Measurements from ENCODE around the gene SYT2. TPM values are rescaled to one million over a fixed set of nuclear protein-coding genes. Genes with fewer than 3 reads are reported as not detected.
"Not testable (repeated sequence)": the region's sequence is repeated elsewhere in the genome, so short reads cannot be mapped to it uniquely, and the experiment has no call there.

SYT2 gene
- total RNA-seq, 1 experiment from 2014 or later = not detected

GRCh38 chr1:202590975-202591411 lies 119.3 kb downstream of the SYT2 start:
- DNase-seq (ENCODE audit: low read depth) = no peak

GRCh38 chr1:202590126-202590525 lies 120.1 kb downstream of the SYT2 start:
- no peak for DNase-seq (ENCODE audit: low read depth)

DNA sequence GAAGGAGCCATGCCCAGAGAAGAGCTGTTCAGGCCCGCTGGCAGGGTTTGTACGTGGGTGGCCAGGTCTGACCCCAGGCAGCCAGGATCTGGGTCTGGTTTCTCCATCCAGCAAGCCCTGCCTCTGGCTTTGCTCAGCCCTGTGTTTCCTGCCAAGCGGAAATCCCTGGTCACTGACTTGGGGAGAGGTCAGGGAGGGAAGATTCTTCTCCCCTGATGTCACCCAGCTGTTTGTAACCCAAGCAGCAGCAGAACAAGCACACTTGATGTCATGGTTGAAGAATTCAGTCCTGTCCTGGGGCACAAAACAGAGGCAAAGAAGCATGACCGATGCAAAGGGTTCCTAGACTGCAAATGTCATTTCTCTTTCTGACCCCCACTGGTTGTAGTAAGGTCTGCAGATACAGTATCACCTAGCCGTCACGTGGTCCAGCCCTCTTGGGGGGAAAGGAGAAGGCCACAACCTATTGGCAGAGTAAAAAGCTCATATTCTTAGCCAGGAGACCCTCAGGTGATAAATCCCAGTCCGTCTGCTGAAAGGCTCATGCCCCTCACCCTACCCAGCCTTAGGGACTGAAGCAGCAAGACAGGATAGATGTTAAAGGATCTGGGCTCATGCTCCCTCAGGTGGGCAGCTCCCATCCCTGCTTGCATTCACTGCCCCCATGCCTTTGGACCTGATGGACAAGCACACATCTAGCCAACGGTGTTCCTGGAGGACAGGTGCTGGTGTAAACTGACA lies 120.9 kb downstream of the SYT2 start:
- peak; percentile 99 for DNase-seq (ENCODE audit: low read depth)

DNA sequence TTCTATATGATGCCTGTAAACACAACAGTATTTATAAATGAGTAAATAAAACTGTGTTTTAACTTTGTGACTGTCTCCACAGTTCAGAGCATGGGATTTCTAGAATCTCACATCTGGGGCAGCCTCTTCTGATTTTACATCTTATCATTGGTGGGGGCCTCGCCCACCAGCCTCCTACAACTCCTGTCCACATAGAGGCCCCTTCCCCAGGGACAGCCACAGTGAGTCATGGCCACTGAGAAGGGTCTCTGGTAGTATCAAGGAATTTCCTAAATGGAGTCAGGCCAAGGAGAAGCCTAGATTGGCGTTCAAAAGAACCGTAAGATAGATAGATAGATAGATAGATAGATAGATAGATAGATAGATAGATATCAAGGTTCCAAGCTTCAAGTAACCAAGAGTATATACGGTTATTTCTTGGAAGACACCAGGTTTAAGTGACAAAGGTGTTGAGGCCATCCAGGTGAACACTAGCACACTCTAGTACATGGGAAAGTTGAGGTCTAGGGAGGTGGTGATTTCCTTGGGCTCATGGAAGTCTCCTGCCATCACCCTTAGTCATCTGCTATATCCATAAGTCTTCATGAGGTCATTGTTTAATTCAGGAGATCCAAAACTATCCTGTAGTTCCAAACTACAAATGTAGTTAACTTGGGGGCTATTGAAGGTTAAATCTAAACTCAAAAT lies 121.6 kb downstream of the SYT2 start:
- DNase-seq (ENCODE audit: low read depth) = no peak

DNA sequence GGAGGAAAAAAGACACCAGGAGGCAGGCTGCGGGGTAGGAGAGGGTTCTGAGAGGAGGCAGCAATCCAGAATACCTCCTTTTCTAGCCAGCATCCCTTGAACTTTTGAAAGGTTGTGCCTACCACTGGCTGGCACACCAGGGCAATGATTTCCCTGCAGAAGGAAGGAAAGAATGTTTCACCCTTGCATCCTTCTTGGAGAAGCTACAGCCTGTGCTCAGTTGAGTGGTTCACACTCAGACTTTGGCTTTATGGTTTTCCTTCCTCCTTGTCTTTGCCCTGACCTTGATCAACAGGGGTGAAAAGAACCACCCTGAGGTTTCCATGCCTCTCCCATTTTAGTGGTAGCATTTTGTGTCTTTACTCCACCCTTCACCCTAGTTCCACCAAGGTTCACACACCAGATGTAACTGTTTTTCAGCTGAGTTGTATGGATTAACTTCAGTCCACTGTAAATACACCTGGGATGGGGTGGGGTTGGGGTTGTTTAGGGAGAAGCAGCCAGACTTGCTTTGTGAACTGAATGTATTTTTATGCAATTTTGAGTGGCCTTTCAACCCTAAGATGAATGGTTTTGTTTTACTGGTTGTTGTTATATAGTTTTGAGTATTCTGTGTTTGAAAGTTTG lies 122.3 kb downstream of the SYT2 start:
- no peak for DNase-seq (ENCODE audit: low read depth)

- DNase-seq (ENCODE audit: low read depth) = no peak
Observed at GRCh38 chr1:202586871-202587270, 123.4 kb downstream of the SYT2 start.

- DNase-seq (ENCODE audit: low read depth) = peak; percentile 61
Observed at GRCh38 chr1:202586018-202586821, 124.0 kb downstream of the SYT2 start.

GRCh38 chr1:202585590-202585933 lies 124.7 kb downstream of the SYT2 start:
- no peak for DNase-seq (ENCODE audit: low read depth)

DNA sequence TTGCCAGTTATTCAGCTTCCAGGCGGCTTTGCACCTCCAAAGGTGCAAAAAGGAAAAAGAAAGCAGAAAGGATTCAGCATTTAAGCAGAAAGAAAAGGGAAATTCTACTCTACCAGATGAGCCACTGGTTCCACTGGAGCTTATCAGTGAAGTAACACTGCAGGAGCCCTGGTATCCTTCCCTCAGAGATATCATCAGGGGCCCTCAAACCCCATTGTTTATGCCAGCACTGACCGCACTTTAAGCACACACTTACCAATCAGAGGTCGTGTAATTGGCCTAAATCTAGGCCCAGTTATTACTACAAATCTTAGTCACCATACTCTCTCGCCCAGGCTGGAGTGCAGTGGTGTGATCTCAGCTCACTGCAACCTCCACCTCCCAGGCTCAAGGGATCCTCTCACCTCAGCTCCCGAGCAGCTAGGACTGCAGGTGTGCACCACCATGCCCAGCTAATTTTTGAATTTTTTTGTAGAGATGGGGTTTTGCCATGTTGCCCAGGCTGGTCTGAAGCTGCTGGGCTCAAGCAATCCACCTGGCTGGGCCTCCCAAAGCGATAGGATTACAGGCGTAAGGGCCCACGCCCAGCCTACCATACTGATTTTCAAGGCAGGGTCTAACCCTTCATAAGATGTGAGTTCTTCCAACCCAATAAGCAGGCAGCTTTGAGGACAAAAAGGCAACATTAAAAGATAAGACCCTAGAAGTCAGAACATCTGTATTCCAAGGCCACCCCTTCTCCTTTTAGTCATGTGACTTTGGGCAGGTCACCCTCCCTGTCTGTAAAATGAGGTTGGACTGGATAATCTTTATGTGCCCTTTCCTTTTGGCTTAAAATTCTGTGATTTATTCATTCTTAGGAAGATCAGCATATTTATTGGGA lies 125.3 kb downstream of the SYT2 start:
- DNase-seq (ENCODE audit: low read depth) = peak; percentile 79

DNA sequence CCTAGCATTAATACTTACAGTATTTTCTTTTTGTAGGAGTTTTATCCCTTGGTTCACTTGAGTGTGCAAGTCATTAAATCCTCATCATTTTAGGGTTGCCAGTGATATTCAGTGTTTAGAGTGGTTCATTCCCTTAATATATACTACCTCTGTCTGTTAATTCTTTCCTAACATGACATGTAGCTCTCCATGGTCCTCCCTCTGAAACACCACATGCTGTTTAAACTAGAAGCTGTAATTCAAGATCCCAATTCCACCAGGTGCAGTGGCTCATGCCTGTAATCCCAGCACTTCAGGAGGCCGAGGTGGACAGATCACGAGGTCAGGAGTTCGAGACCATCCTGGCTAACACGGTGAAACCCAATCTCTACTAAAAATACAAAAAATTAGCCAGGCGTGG lies 127.9 kb downstream of the SYT2 start:
- not testable (repeated sequence) for DNase-seq (ENCODE audit: low read depth)

- DNase-seq (ENCODE audit: low read depth) = peak; percentile 42
Observed at GRCh38 chr1:202580619-202581018, 129.6 kb downstream of the SYT2 start.

- DNase-seq (ENCODE audit: low read depth) = peak; percentile 84
Observed at GRCh38 chr1:202579806-202580205, 130.4 kb downstream of the SYT2 start.

DNA sequence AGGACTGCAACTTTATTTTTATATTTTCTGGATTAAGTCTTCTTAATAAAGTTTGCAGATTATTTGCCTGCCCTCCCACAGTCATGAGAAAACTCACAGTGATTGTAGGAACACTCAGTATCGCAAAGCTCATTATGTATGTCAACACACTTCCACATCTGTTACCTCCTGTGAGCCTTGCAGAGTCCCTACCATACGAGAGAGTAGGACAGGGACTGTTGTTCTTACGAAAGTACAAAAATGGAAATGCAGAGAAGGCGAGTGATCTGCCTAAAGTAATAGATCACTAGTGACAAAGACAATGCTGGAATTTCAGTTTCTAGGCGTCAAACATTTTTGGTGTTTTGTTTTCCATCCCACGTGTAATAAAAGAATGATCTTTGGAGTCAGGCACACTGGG lies 131.7 kb downstream of the SYT2 start:
- no peak for DNase-seq (ENCODE audit: low read depth)

DNA sequence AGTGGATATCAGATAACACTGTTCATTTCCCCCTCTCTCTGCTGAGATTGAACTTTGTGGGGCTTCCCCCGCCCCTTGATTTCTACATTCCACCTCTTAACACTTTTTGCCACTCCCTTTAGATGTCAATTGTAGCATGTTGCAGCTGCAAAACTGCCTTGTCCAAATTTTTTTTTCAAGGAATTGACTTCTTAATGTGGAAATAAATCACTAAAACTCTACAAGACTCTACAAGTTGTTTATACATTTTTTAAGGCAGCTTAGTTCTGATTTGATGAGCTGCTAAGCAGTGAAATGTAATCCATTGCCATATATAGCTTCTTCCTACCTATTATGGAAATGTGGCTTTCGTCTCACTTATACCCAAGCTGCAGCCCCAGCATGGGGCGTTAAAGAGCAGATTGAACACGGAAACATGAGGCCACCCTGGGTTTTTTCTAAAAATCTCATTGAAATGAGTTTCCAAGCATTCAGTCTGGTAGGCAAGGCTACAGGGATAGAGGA lies 132.2 kb downstream of the SYT2 start:
- DNase-seq (ENCODE audit: low read depth) = peak; percentile 64

GRCh38 chr1:202577381-202577780 lies 132.9 kb downstream of the SYT2 start:
- peak; percentile 58 for DNase-seq (ENCODE audit: low read depth)

DNA sequence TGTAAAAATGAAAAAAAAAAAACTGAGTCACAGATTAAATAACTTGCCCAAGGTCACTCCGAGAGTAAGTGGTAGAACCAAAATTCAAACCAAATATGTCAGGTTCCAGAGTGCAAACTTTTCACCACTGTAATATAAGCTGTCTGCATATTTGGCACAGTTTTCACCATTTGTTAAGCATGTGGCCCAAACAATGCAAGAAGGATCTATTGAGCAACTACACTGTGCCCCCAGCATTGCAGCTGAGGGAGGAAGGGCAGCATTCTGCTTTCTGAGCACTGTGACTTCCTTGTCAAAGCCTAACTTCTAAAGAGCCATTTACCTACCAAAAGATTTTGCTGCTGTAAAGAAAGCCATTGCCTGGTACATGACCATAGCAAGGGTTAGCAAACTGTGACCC lies 133.4 kb downstream of the SYT2 start:
- DNase-seq (ENCODE audit: low read depth) = peak; percentile 81

- DNase-seq (ENCODE audit: low read depth) = peak; percentile 58
Observed at GRCh38 chr1:202575918-202576653, 134.2 kb downstream of the SYT2 start.

- no peak for DNase-seq (ENCODE audit: low read depth)
Observed at GRCh38 chr1:202572867-202573266, 137.4 kb downstream of the SYT2 start.

- DNase-seq (ENCODE audit: low read depth) = no peak
Observed at GRCh38 chr1:202571719-202572339, 138.4 kb downstream of the SYT2 start.
